Subcutaneous adipose tissue (tissue), 4 donors: ENCODE data around the gene ARID4A. TPM values are rescaled to one million over a fixed set of nuclear protein-coding genes. Genes with fewer than 3 reads are reported as not detected.

Experiments
- total RNA-seq, 4 donors: library from RNA; depleted of rRNA; stranded (reverse); fragments of >200 nt; gene quantifications; one replicate each; pipeline ENCODE4 v1.1.0, GENCODE V29; 2016
- TF ChIP-seq, protein P1 (sequence below): fragments of 450-650 bp; IDR thresholded peaks from one replicate; pipeline ENCODE4 v1.5.1; 2016; ENCODE audit warnings: low read depth, mild to moderate bottlenecking, control low read depth, antibody characterized with exemption, moderate library complexity

The ARID4A gene
- total RNA-seq, 4 donors from 2014 or later = 34.9 to 40.5 (median 39.7) TPM

GRCh38 chr14:58275527-58276190 lies 22.7 kb upstream of the ARID4A start:
- TF ChIP-seq, protein P1, sequence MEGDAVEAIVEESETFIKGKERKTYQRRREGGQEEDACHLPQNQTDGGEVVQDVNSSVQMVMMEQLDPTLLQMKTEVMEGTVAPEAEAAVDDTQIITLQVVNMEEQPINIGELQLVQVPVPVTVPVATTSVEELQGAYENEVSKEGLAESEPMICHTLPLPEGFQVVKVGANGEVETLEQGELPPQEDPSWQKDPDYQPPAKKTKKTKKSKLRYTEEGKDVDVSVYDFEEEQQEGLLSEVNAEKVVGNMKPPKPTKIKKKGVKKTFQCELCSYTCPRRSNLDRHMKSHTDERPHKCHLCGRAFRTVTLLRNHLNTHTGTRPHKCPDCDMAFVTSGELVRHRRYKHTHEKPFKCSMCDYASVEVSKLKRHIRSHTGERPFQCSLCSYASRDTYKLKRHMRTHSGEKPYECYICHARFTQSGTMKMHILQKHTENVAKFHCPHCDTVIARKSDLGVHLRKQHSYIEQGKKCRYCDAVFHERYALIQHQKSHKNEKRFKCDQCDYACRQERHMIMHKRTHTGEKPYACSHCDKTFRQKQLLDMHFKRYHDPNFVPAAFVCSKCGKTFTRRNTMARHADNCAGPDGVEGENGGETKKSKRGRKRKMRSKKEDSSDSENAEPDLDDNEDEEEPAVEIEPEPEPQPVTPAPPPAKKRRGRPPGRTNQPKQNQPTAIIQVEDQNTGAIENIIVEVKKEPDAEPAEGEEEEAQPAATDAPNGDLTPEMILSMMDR = no peak

DNA sequence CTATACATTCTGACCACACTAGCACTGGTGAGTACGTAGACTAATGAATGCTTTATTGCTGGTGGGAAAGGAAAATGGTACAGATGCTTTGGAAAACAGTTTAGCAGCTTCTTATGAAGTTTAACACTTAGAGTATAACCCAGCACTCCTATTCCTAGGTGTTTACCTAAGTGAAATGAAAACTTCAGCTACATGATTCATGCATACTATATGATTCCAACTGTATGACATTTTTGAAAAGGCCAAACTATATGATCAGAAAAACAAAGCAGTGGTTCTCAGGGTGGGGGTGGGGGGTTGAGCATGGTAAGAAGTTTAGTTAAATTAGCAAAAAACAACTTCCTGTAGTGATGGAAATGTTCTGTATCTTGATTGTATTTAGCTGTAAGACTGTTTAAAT lies 22.1 kb upstream of the ARID4A start:
- TF ChIP-seq, protein P1 = no peak

GRCh38 chr14:58278177-58278576 lies 20.2 kb upstream of the ARID4A start:
- TF ChIP-seq, protein P1 = no peak

- TF ChIP-seq, protein P1 = no peak
Observed at GRCh38 chr14:58280954-58281787, 17.2 kb upstream of the ARID4A start.

- TF ChIP-seq, protein P1 = no peak
Observed at GRCh38 chr14:58281969-58282368, 16.4 kb upstream of the ARID4A start.

DNA sequence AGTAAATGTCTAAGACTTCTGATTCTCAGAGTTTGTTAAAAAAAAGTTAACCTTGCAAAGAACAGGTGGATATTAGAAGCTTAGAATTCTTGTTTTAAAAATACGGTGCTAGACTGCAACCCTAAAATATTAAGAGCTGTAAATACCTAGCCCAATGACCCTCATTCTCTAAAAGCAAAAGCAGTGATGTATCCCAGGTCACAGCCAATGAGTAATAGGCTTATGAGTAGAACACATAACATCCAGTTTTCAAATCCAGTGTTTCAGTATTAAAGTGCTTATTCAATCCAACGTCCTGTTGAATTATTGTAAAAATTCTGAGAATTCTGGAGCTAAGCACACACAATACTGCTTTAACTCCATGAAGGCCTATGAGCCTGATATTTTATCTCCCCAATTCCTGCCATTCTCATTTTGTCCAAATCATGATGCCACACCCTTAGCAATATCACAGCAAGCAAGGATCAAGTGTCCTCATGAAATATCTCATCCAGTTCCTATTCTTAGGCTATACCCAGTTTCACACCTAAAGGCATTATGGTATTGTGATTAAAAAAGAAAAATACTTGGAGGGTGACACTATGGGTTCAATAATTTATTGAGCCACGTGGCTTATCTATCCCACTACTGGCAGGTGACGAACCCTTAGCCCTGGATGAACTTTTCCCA lies 15.3 kb upstream of the ARID4A start:
- TF ChIP-seq, protein P1 = no peak

DNA sequence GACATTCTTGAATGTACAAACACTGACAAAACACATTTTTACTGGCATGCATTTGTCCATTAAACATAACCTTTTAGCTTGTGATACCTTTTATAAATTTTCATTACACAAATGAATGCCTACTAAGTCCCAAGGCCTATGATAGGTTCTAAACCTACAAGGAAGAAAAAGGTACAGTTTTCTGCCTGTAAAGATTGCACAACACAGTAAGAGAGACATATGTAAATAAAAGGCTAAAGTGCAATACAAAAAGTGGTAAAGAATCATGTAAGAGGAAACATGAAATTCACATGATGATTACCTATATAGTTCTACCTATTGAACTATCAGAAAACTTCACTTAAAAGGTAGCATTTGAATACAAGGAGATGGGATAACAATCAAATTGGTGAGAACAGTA lies 14.6 kb upstream of the ARID4A start:
- TF ChIP-seq, protein P1 = no peak
